ENCODE results near the gene TOM1L2.

The TOM1L2 gene

DNA sequence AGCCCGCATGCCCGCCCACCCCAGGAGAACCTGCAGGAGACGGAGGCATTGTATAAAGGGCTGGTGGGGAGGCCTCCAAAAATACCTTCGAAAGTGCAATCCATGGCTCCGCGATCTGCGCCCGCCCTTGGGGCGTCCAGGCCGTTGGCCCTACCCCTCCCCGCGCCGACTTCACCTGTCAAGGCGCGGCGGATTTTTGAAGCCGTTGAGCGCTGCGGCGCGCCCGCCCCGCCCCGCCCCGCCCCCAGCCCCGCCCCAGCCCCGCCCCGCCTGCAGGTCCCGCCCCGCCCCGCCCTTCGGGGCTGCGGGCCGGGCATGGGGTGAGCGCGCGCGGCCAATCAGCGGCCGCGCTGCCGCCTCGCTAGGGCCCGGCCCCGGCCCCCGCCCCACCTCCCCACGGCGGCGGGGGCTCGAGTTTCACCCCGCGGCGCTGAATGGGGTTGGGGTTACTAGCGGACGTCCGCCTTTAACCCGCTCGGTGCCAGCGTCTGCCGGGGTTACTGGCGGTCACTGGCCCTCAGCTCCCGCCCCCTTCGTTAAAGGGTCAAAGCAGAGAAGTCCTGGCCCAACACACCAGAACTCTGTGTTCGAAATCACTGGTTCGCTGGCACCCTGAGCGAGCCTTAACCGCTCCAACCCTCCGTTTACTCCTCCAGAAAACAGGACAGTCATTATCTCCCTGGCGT lies 148.6 kb downstream of the TOM1L2 start:
- peak in 54 of 58 donors; percentile 54 to 91 (median 82) for DNase-seq

DNA sequence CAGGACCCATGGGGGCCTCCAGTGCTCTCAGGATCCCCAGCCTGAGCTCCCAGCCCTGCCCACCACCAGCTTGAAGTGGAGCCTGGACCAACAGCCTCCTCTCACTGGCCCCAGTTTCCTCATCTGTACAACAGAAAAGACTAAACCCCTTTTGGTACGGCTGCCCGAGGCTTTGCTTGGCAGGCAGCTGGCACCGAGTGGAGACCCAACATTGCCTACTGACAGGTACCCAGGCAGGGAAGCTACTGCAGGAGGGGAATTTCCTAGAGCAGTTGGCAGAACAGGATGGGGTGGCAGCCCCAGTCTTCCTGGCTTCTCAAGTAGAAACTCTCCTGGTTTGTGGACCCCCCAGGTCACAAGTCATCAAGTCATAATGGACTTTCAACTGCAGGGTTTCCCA lies 149.6 kb downstream of the TOM1L2 start:
- DNase-seq, result peak in 1 of 58 donors; percentile 48

DNA sequence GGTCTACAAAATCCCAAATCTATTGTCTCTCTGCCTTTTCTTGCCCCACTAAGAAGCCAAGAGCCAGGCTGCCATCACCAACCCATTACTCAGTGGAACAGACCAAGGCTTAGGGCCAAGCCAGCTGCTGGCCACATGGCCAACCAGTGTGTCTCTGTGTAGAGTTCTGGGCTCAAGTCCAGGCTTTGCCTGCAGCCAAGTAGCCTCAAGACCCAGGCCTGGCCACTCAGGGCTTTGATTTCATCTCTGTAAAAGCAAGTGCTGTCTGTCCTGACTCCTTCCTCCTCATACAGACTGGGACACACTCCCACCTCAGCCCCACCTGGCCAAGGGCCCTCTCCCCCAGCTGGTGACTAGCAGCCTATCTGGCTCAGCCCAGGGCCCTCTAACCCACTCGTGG lies 150.0 kb downstream of the TOM1L2 start:
- peak in 55 of 58 donors; percentile 41 to 97 (median 81) for DNase-seq

DNA sequence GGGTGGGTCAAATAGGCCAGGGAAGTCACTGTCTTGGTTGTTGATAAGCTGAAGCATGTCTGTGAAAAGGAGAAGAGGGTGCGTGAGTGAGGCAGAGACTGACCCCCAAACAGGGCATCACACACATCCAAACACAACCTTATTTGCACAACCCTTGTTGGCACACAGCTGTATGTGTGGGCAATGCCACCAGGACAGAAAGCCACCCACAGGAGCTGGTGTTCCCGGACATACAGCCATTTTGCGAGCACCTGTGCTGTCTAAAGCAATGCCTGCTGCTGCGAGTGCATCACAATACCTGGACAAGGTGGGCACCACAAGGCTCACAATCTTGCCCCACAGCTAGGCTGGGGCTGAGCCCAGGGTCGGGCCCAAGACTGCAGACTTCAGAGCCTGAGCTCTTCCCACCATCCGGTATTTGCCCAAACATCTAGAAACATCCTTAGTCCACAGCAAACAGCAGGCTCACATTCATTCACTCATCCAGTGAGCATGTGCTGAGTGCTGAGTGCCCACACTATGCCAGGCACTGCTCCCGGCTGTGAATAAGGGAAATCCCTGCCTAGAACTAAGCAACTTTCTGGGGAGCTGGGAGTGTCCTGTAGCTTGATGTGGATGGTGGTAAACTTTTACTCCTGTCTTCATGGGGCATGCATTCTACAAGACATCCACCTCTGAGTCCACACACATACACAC lies 151.6 kb downstream of the TOM1L2 start:
- DNase-seq, result peak in 4 of 58 donors; percentile 21 to 32 (median 30)

DNA sequence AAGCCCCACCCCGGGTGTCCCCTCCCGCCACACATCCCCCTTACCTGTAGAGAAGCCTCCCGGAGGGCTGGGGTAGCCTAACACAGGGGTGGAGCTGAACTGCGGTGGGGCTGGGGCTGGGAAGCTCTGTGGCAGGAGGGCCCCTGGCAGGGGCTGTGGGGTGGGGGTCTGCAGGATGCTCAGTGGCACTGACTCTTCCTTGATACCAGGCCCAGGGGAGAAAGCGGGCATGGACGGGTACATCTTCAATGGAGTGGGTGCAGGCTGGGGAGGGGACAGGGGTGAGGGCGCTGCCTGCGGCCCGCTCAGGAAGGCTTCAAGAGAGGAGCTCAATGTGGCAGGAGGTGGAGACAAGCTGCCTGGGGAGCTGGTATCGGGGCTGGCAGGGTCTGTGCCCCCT lies 152.2 kb downstream of the TOM1L2 start:
- no peak for DNase-seq

DNA sequence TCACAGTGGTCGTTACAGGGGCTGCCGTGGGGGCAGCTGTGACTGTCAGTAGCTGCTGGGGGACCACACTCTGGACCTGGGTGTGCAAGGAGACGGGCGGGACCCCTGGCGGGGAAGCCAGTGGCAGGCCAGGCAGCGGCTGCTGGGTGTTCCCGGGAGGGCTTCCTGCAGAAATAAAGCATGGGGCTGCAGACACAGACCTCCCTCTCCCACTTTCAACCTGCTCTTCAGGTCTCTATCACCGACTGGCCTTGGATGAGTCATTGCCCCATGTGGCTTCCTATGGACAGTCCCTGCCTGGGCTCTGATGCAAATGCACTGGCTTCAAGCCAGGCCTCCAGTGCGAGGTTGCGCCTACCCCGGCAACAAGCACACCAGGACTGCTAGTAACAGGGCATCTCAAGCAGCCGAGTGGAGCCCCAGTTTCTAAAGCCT lies 152.6 kb downstream of the TOM1L2 start:
- DNase-seq, result peak in 29 of 58 donors; percentile 20 to 88 (median 46)

DNA sequence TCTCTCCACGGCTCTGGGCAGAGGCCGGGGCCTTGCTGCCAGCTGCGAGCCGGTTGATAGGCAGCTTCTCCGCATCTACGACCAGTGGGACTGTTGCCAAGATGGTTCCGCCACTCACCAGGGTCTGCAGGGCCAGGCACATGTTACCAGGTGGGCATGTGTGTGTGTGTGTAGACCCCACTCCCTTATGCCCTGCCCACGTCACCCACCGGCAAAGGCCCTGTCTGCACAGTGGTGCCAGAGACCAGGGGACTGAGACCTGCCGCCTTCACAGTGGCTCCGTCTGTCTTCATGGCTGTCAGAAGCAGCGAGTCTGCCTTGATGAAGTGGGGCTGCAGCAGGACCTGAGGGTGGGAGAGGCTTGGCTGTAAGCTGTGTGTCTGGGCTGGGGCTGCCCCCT lies 153.1 kb downstream of the TOM1L2 start:
- no peak for DNase-seq

DNA sequence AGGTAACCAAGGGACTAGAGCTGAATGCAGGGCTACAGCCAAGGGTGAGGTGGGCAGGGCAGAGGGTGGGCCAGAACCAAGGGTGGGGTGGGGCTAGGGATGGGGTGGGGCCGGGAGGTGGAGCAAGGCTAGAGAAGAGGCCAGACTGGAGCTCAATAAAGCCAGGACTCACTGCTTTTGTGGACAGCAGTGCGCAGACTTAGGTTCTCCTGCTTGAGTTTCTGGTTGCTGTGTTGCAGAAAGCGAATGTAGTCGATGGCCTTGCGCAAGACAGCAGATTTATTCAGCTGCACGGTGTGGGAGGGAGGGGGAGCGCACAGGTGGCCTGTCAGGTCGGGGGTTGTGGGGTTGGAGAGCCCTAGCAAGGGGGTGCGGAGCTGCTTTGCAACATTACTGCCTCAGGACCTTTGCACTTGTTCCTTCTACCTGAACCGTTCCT lies 154.1 kb downstream of the TOM1L2 start:
- DNase-seq, result peak in 3 of 58 donors; percentile 17 to 47 (median 22)

DNA sequence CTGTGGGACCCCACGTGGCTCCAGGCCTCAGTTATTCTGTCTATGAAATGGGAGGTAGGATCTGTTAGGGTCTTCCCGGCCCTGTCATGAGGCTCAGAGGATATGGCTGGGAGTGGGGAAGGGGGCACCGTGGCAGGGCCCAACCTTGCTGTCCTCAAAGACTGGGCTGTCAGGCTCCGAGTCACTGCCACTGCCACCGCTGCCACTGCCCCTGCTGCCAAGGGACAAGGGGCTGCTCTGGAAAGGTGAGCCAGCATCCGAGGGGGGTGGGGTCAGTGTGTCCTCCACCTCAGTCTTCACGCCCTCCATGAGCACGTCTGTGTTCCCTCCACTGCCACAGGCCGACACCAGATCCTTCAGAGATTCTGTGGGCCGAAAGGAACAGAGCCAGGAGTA lies 154.7 kb downstream of the TOM1L2 start:
- no peak for DNase-seq

DNA sequence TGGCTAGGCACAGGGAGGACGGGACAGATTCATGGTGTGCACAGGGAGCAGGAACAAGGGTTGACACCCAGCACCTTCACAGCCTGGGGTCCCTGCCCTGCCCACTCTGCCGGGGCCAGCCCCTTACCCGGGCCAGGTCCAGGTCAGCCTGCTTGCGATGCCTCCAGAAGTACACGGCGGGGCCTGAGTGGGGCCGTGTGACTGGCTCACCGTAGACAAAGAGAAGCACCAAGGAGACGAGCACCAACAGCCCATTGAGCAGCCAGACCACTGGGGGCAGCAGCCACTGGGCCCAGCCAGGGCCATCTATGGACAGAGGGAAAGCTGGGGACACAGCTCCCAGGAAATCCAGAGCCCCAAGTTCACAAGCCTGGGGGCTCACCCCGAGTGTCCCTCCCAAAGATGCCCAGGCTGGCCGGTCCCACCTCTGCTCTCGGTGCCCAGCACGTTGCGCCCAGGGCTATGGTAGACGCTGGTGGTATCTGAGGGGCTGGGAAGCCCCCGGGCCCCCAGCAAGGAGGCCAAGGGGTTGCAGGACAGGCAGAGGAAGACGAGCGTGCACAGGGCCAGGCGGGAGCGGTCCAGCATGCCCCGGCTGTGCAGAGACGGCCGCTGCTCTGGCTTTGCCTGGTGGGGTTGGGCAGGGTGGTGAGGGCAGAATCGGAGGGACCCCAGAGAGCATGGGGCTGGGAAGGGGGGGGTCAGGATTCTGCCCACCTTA lies 155.2 kb downstream of the TOM1L2 start:
- no peak for DNase-seq

DNA sequence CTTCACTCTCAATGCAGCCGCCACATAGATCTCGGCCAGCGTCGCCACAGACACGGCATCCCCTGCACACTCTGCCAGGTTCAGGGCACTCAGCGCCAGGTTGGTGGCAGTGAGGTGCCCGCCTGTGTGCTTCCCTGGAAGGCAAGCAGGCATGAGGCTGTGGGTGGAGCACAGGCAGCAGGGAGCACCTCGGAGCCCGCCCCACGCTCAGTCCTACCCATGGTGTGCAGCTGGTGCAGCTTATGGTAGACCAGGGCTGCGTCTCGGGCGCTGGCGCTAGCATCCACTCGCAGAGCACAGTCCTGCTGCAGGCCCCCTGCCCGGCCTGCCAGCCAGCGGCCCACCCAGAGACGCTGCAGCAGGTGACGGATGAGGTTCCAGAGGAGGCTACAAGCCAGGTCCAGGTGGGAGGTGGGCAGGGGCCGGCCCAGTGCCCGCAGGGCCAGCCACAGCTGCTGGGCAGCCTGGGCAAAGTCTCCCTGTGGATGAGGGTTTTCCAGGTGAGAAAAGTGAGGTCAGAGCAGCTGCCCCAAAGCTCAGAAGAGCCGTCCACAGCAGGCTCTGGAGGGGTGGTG lies 155.9 kb downstream of the TOM1L2 start:
- peak in 26 of 58 donors; percentile 20 to 68 (median 34) for DNase-seq

DNA sequence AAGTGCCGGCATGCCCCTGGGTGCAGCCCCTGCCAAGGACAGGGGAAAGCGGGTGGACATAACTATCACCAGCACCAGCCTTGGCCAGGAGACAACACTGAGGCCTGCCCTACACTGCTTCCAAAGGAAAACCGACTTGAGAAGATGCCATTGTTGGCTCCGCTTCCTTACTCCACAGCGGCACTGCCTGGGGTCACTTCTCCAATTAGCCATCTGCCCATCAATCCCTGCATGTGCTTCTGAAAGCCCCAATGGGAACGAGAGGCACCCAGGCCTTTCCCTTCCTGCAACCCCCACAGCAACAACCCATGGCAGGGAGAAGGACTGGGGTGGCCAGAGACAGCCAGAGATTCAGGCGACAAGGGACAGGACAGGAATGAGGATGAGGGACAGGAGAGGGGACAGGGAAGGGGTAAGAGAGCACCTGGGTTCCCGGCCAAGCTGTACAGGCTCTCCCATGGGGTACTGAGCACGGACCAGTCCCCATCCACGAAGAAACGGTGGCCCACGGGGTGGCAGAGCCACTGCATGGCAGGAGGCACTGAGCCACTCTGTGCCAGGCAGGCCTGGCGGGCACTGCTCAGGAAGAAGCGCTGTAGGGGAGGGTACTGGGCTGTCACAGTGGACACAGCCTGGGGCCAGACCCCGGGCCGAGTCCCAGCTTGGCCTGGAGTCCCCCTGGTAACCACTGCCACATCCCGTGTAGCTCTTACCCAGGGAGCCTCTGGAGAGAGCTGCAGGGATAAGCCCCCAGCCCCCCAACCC lies 156.6 kb downstream of the TOM1L2 start:
- peak in 20 of 58 donors; percentile 24 to 69 (median 48) for DNase-seq

DNA sequence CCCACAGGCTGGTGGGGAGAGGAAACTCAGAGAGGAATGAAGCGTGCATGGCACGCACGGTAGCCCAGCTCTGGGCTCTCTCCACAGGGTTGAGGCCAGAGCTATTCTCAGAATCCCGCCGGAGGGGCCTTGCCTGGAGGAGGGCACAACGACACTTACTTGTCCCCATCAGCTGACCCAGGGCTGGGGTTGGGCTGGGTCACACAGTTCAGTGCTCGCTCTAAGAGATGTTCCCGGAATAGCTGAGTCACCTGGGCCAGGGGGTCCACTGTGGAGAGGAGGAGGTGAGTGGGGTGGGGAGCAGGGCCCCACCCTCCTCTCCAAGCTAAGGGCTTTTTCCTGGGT lies 157.2 kb downstream of the TOM1L2 start:
- peak in 6 of 58 donors; percentile 42 to 66 (median 50) for DNase-seq

DNA sequence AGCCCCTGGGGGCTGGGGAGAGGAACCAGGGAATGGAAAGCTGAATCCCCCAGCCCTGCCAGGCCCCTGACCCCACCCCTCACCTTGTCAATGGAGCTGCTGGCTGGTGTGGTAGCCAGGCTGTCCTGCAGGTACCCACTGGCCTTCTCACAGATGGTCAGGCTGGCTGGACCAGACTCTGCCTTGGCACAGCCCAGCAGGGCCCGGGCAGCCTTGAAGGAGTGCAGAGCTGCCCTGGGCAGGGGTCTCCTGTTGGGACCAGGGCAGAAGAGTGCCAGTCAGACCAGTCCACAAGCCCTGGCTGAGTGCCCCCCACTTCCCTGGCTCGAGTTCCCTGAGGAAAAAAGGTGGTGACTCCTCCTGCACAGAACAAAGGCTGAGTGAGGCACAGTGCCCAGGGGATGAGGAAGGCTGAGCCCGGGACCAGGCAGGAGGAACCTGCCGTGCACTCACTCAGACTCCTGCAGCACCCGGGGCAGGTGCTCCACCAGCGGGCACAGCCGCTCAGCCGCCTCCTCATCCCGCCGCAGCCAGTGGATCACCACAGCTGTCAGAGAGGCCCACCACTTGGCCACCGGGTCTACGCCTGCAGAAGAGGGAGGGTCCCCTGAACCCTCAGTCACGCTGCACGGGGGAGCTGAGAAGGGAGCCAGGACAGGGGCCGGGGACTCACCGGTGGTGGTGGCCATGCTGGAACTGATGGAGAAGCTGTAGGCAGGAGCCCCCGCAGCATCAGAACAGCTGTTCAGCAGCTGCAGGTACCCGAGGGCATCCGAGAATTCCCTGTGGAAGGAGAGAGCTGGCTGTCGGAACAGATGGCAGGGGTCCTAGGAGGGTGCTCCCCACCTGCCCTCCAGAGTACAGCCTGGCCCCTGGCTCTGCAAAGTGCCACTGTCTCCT lies 157.8 kb downstream of the TOM1L2 start:
- DNase-seq, result peak in 2 of 58 donors; percentile 24 to 33

DNA sequence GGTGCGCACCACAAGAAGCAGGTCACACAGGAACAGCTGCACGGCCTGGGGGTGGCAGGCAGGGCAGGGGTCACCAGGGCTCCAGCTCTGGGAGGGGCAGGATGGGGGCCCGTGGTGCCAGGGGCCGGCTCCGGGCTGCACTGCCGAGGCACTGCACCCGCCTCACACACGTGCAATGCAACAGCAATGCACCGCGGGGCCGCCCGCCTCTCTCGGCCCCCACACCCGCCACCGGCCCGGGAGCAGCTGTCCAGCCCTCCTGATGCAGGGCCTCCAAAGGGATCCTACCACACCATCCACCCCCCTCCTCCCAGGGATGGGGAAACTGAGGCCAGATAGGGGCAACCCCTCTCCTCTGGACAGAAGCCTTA lies 158.5 kb downstream of the TOM1L2 start:
- no peak for DNase-seq

DNA sequence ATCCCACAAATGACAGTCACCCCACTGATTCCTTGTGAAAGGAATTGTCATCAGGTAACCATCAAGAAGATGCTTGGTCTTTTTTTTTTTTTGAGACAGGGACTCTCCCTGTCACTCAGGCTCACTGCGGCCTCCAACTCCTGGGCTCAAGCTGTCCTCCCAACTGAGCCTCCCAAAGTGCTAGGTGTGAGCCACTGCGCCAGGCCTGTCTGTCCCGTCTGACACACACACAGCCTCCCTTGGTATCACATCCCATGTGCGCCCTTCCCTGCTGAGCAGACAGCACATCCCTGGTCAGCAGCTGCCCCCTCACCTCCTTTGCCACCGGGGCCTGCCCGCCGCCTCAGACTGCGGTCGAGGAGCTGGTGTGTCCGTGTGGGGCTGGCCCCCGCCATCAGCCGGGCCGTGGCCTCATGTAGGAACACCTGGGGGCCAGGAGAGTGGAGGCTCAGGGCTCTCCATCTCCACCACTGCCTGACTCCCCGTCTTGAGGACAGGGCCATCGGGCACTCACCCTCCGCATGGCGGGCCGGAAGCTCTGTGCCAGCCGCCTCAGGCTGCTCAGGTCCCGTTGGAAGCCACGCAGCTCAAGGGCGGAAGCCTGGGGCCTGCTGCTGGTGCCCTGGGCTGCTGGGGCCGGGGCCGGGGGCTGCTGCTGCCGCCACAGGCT lies 159.0 kb downstream of the TOM1L2 start:
- DNase-seq, result no peak

DNA sequence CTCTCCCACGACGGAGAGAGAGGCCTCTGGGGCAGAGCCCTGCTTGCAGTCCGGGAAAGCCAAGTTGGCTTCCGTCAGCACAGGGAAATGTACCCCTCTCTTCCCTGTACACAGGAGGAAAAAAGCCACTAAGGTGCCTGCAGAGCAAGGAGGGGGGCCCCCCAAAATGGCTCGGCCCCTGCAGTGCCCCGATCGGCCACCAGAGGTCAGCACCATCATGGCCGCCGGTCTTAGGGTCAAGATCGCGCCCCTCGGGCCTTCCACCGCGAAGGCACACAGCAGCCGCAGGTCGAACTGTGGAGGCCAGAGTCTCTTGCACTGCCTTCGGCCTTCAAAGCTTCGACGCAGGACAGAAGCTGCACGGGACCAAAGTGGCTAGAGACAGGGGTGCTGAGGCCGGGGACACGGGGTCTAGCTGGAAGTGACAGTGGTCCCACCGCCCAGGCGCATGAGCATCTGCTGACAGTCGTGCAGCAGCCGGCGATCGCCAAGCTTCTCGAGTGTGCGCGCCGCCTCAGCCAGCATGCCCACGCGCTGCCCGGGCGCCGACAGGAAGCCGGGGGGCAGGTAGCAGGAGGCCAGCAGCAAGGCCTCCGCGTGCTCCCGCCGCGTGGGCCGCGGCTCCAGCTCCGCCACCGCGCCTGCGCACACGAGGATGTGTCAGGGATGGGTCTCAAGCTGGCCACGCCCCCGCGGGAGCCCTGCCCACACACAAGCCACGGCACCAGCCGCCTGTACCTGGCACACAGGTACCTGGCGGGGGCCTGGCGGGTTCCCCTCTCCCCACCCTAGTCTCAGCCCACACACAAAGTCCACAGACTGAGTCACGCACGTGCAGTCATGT lies 159.8 kb downstream of the TOM1L2 start:
- peak in 46 of 58 donors; percentile 15 to 77 (median 57) for DNase-seq

Measured in anterior cingulate cortex (tissue), 58 donors.